ENCODE measurements around the gene ABRACL.

Gene ABRACL

DNA sequence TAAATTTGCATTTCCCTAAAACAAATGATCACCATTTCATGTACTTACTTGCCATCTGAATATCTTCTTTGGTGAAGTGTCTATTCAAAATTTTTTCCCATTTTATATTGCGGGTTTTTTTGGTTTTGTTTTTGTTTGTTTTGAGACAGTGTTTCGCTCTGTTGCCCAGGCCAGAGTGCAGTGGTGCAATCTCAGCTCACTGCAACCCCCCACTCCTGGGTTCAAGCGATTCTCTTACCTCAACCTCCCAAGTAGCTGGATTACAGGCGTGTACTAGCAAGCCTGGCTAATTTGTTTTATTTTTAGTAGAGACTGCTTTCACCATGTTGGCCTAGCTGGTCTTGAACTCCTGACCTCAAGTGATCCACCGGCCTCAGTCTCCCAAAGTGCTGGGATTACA, 31.4 kb upstream of the ABRACL start:
- no peak for DNase-seq (ENCODE audit: extremely low read depth, low read depth)
- TF ChIP-seq, protein P1, sequence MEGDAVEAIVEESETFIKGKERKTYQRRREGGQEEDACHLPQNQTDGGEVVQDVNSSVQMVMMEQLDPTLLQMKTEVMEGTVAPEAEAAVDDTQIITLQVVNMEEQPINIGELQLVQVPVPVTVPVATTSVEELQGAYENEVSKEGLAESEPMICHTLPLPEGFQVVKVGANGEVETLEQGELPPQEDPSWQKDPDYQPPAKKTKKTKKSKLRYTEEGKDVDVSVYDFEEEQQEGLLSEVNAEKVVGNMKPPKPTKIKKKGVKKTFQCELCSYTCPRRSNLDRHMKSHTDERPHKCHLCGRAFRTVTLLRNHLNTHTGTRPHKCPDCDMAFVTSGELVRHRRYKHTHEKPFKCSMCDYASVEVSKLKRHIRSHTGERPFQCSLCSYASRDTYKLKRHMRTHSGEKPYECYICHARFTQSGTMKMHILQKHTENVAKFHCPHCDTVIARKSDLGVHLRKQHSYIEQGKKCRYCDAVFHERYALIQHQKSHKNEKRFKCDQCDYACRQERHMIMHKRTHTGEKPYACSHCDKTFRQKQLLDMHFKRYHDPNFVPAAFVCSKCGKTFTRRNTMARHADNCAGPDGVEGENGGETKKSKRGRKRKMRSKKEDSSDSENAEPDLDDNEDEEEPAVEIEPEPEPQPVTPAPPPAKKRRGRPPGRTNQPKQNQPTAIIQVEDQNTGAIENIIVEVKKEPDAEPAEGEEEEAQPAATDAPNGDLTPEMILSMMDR (IDR thresholded peaks at IDR 0.05; ENCODE audit: low read depth, low read length, missing control alignments) = no peak
- no peak overlapping the region for H3K4me3 ChIP-seq (replicated peaks; ENCODE audit: low read depth, low read length)

DNA sequence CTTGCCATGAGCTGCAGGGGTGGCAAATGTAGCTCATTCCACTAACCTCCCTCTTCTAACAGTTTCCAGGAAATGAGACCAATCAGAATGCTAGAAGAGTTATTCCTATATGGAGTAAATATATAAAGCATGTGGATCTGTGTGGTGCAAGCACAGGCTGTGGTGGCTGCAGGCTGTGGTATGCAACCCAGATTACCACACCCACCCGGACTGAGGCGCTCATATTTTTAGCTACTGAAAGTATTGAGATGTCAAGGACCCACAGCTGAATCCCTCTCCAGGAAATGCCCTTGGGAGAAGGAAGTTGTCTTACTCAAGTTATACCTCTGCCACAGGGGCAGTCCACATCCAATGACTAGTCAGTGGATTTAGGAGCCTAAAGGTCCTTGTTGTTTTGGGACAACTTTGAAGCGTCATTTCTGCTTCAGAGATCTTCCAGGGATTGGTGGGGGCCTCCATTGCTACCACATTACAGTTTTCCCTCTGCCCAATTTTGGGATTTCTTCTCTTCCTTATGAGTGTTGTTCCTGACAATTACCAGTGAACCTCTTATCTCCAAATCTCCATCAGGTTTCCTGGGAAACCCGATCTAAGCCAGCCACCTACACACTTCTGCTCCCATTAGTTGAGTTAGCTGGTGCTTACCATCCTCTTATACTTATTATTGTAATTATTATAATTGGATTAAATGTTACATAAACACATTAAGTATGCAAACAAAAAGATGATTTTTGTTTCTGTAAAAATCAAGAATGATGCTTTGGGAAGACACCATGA, 28.4 kb upstream of the ABRACL start:
- DNase-seq (ENCODE audit: extremely low read depth, low read depth) = no peak
- TF ChIP-seq, protein P1 (IDR thresholded peaks at IDR 0.05; ENCODE audit: low read depth, low read length, missing control alignments) = no peak
- H3K4me3 ChIP-seq (replicated peaks; ENCODE audit: low read depth, low read length) = no peak overlapping the region

- no peak for DNase-seq (ENCODE audit: extremely low read depth, low read depth)
- TF ChIP-seq, protein P1 (IDR thresholded peaks at IDR 0.05; ENCODE audit: low read depth, low read length, missing control alignments) = no peak
These were observed 24.8 kb upstream of the ABRACL start for GRCh38 chr6:139003751-139004150.

DNA sequence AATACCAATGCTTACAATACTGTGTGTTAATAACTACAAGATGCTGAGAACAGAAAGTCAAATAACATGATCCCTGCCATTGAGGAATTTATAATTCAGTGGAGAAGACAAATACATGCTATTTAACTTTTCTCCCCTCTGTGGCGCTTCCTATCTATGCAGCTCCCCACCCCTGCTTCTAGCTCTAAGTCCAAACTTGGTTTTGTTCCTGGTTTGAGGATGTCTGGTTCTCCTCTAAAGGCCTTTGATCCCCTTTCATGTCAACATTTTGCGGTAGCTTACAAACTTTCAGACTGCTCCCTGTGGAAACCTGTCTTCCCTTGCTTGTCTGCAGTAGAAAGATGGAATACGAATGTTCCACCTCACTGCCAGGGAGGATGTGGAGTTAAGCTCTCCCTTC, 22.1 kb upstream of the ABRACL start:
- no peak overlapping the region for H3K4me3 ChIP-seq (replicated peaks; ENCODE audit: low read depth, low read length)
- TF ChIP-seq, protein P1 (IDR thresholded peaks at IDR 0.05; ENCODE audit: low read depth, low read length, missing control alignments) = no peak
- DNase-seq (ENCODE audit: extremely low read depth, low read depth) = no peak

More at GRCh38 chr6:139003751-139004150, 24.8 kb upstream of the ABRACL start:
- no peak overlapping the region for H3K4me3 ChIP-seq (replicated peaks; ENCODE audit: low read depth, low read length)

GRCh38 chr6:139007428-139007827, 21.1 kb upstream of the ABRACL start:
- no peak overlapping the region for H3K4me3 ChIP-seq (replicated peaks; ENCODE audit: low read depth, low read length)
- DNase-seq (ENCODE audit: extremely low read depth, low read depth) = no peak
- TF ChIP-seq, protein P1 (IDR thresholded peaks at IDR 0.05; ENCODE audit: low read depth, low read length, missing control alignments) = no peak

- TF ChIP-seq, protein P1 (IDR thresholded peaks at IDR 0.05; ENCODE audit: low read depth, low read length, missing control alignments) = no peak
- H3K4me3 ChIP-seq (replicated peaks; ENCODE audit: low read depth, low read length) = no peak overlapping the region
- no peak for DNase-seq (ENCODE audit: extremely low read depth, low read depth)
These were observed 20.4 kb upstream of the ABRACL start for GRCh38 chr6:139008117-139008516.
